Activated CD4-positive, alpha-beta T cell treated with anti-CD3 and anti-CD28 coated beads, Interleukin-2, amount 50 U/mL, for 24 hours (primary cell): ENCODE data around the gene SKAP2.
"Not testable (repeated sequence)": the region's sequence is repeated elsewhere in the genome, so short reads cannot be mapped to it uniquely, and the experiment has no call there.

Experiments
- DNase-seq, 2 donors: peaks; one replicate each; pipeline ENCODE4 v3.0.0-alpha.2; 2020; ENCODE audit warnings: low read depth in 1 of 2, low spot score in 1 of 2

The SKAP2 gene

GRCh38 chr7:26857506-26858240, 6.7 kb downstream of the SKAP2 start:
- no peak for DNase-seq

GRCh38 chr7:26857170-26857505, 7.3 kb downstream of the SKAP2 start:
- no peak for DNase-seq

- no peak for DNase-seq
These were observed 8.0 kb downstream of the SKAP2 start for GRCh38 chr7:26856176-26856985.

- DNase-seq, result no peak
These were observed 9.2 kb downstream of the SKAP2 start for GRCh38 chr7:26854876-26855855.

- DNase-seq, result no peak
These were observed 10.5 kb downstream of the SKAP2 start for GRCh38 chr7:26853788-26854393.

- no peak for DNase-seq
These were observed 14.2 kb downstream of the SKAP2 start for GRCh38 chr7:26850193-26850651.

GRCh38 chr7:26843705-26844104, 20.7 kb downstream of the SKAP2 start:
- DNase-seq, result no peak

- DNase-seq, result no peak
These were observed 21.5 kb downstream of the SKAP2 start for GRCh38 chr7:26842897-26843296.

- no peak for DNase-seq
These were observed 23.2 kb downstream of the SKAP2 start for GRCh38 chr7:26841003-26841739.

- DNase-seq, result not testable (repeated sequence)
These were observed 27.6 kb downstream of the SKAP2 start for GRCh38 chr7:26836793-26837192.

GRCh38 chr7:26815426-26815825, 49.0 kb downstream of the SKAP2 start:
- DNase-seq, result no peak

- DNase-seq, result no peak
These were observed 51.0 kb downstream of the SKAP2 start for GRCh38 chr7:26813432-26813831.

GRCh38 chr7:26794541-26794940, 69.8 kb downstream of the SKAP2 start:
- DNase-seq, result no peak

GRCh38 chr7:26792576-26792975, 71.8 kb downstream of the SKAP2 start:
- DNase-seq, result no peak

GRCh38 chr7:26792006-26792405, 72.4 kb downstream of the SKAP2 start:
- DNase-seq, result no peak

GRCh38 chr7:26789481-26790184, 74.8 kb downstream of the SKAP2 start:
- DNase-seq, result no peak

- DNase-seq, result no peak
These were observed 76.7 kb downstream of the SKAP2 start for GRCh38 chr7:26787701-26788100.

GRCh38 chr7:26784118-26784517, 80.3 kb downstream of the SKAP2 start:
- no peak for DNase-seq

- no peak for DNase-seq
These were observed 81.9 kb downstream of the SKAP2 start for GRCh38 chr7:26782501-26782900.
